ENCODE measurements around the gene PMP22.
A peak's percentile ranks its signal among the peaks of the same experiment; 100 is the strongest.
"Not testable (repeated sequence)": the region's sequence is repeated elsewhere in the genome, so short reads cannot be mapped to it uniquely, and the experiment has no call there.

The PMP22 gene

DNA sequence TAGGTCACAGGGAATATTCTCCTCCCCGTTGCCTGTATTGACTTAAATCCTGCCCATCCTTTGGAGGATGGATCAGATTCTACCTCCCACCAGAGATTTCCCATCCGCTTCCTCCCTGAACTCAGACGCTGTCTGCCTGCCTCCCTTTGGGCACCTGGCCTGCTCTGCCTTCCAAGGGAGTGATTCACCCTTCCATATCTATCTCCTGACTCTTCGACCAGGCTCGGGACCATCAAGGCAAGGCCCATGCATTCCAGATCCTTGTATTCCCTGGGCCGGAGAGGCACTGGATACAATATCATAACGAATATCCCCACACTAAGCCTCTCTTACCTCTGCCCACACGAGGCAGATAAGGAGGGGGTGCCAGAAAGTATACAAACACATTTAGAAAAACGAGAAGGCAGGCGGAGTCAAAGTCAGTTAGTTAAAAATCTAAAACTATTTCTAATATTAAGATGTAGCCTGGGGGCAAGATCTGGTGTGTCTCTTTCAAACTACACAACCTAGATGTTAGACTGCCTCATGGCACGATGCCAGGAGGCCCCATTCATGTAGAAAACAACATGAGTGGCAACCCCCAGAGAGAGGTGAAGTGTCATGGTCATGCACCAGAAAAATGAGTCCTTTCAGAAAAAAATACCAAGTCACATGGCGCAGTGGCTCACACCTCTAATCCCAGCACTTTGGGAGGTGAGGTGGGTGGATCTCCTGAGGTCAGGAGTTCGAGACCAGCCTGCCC is 9.2 kb downstream of the PMP22 start:
- DNase-seq (ENCODE audit: low spot score): no peak

DNA sequence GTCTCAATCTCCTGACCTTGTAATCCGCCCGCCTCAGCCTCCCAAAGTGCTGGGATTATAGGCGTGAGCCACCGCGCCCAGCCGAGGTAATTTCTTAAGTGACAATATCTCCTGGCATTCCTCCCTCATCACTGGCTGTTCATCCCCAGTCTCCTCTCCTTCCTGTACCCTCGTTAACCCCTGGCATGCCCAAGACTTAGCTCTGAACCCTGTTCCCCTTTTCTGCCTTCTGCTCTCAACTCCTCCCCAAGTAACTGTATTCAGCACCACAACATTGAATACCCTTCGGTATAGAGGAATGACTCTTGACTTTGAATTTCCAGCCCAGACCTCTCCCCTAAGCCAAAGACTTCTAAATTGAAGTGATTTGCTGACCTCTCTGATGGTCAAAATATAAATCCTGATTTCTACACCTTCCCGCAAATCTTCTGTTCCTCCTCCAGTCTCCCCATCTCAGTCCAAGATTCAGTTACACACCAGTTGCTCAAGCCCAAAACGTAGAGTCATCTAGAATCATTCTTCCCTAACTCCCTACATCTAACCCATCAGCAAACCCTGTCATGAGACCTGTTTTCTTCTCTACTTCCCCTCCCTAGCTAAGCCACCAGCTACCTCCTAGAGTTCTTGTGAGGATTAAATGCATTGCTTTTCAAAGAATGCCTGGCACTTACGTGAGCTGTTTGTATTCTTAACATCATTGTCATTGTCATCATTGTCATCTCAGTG is 14.8 kb downstream of the PMP22 start:
- DNase-seq (ENCODE audit: low spot score): no peak

DNA sequence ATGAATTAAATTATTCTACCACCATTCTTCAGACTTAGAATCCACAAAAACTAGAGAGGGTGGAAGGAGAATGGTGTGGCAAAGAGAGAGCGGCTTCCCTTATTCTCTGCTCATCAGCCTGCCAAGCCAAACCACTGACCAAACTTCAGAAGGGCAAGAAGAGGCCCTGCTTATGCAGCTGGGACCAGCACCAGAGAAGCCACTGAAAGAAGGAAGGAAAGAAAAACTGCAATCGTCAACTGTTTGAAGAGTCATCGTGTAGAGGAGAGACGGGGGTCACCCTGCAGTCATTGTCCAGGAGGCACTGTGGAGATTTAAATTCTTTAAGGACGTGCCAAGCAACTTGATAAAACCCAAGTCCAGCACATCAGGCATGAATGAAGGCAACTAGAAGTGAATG is 15.6 kb downstream of the PMP22 start:
- no peak for DNase-seq (ENCODE audit: low spot score)

DNA sequence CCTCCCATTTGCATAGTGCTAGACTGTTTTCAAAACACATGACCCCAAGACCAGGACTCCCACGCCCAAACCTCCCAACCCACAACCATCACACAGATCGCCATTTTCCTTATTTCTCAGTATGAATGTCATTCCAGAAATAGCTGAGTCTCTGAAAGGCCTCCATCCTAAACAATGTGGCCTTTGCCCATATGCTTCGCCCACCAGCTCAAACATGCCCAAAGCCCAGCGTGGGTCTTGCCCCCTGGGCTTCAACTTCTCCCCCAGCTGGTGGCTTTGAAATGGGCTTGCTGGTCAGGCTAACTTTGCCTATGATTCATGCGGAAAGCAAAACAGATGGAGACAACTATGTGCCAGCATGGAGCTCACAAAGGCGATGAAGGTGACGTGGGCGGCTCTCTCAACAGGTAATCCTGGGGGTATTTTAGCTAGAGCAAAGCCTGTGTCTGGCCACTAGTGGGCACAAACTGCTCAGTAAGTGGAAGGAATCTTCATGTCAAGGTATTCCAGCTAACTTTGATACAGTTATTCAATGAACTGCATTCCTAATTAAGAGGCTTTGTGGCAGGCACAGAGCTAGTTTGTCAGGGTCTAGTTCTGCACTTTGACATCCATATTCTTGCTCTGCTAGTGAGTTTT is 17.1 kb downstream of the PMP22 start:
- peak; percentile 70 for DNase-seq (ENCODE audit: low spot score)

DNA sequence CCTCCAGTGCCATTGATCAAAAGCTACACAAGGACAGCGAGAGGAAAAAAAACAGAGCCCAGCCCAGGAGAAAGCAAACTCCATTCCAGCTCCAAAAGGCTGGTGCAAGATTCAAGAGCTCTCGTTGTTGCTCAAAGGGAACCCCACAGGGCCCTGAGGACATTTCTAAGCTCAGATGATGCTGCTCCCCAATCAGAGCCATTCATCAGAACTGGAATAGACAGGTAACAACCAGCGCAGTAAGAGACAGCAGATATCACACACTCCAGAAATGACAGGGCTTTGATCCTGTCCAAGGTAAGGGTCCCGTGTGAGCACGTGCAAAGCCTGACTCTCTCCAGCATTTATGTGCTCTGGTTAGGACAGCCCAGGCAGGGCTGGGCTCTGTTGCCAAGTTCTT is 20.1 kb downstream of the PMP22 start:
- no peak for DNase-seq (ENCODE audit: low spot score)

DNA sequence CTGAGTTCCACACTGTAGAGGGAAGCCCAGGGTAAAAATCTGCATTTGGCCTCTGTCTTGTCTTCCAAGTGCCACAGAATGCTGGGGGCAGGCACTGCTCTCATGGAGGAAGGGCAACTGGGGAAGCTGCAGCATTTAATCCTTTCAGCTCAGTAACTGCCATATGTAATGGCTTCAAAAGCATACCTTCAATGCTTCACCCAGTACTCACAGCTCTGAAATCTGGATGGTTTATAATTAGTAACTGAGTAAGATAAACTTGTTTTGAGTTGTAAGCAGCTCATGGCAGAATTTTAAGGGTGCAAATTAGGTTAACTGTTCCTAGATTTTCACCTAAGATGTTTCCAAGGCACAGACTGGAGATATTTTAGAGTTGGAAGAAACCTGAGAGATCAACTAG is 24.5 kb downstream of the PMP22 start:
- no peak for DNase-seq (ENCODE audit: low spot score)

DNA sequence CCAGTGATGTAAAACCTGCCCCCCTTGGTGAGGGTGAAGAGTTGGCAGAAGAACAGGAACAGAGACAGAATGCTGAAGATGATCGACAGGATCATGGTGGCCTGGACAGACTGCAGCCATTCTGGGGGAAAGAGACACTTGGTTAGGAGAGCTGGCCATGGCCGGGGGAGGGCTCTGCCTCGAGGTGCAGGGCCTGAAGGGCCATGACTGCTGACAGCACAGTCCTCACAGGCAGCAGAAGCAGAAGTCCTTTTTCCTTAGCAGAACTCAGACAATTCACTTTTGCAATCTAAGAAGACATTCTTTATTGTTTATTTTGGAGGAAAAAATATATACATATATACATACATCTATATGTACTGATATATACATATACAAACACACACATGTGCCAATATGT is 25.6 kb downstream of the PMP22 start:
- no peak for DNase-seq (ENCODE audit: low spot score)

- DNase-seq (ENCODE audit: low spot score): no peak
These were observed 26.3 kb downstream of the PMP22 start for GRCh38 chr17:15238676-15239422.

DNA sequence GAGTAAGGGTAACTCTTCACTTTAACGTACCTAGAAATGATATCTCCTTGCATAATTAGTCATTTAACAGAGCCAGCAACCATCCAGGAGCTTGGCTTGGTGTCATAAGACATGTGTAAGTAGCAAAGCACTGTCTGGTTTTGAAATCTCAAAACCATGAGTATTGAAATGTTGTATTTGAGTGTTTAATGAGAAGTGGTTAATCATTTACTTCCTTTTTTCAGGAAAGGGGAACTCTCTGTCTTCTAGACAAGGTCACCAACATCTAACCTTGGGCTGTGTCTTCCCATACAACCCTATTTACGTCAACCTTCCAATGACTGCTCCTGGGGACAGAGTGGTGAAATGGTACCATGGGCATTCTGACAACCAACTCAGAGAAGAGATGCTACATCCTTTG is 27.1 kb downstream of the PMP22 start:
- DNase-seq (ENCODE audit: low spot score): no peak

DNA sequence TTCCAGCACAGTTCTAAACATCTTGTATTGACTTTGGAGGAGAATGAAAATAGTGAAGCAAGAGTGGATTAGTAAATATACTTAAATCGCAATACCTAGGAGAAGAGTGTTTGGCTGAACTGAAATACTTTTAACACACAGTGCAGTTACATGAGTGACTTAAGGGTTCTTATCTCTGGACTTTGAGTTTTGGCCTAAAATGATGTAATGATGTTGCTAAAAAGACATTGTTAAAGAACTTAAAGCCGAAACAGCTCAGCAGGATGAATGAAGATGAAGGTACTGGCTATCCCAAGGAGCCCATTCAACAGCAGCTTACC is 28.1 kb downstream of the PMP22 start:
- DNase-seq (ENCODE audit: low spot score): no peak

DNA sequence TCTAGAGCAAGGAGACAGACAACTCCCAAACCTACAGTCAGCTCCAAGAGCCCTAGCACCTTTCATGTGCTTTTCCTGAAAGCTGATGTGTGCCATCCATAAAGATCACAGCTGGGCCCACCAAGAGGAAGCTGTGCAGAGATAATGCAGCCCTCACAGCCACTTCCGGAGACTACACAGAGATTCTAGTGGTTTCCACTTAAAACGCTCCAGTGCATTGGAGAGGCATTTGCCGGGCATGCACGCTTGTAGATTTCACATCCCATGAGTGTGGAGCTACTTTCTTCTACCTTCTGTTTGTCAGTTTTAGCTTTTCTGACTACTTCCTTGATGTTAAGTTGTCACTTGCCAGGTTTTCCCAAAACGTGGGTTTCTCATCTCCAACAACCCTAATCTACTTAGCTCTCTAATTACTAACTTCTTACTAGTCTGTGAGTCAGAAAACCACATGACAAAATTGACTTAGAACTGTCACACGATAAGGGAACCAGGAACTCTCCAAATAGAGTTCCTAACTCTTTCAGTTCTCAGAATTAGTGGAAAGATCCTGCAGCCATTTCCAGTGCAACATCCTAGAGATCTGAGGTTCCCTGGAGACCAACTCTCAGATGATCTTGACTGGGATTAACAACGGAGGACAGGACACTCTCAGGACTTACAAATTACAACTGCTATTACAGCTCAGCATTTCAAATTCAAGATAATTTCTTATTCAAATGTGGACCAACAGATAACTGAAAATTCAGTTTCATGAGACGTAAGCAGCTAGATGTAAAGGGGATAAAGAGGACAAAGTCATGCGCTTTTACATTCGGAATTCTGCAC is 28.6 kb downstream of the PMP22 start:
- no peak for DNase-seq (ENCODE audit: low spot score)

DNA sequence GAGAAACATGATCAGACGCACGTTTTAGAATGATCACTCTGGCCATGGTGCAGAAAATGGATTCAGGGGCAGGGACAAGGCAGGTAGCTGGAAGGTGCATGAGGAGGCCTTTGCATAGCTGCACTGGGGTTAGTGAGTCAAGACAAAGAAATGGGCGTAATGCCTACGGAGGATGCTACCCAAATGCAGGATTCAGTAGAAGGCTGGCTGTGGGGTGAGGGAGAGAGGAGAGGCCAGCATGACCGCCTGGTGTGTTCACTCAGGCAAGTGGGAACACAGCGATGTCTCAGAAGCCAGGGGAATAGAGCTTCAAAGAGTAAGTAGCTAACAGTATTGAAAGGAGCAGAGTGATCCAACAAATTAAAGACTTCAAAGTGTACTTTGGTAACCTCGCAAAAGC is 31.2 kb downstream of the PMP22 start:
- no peak for DNase-seq (ENCODE audit: low spot score)

- peak; percentile 58 for DNase-seq (ENCODE audit: low spot score)
These were observed 31.9 kb downstream of the PMP22 start for GRCh38 chr17:15233022-15233805.

GRCh38 chr17:15232517-15232915 is 32.6 kb downstream of the PMP22 start:
- DNase-seq (ENCODE audit: low spot score): no peak

DNA sequence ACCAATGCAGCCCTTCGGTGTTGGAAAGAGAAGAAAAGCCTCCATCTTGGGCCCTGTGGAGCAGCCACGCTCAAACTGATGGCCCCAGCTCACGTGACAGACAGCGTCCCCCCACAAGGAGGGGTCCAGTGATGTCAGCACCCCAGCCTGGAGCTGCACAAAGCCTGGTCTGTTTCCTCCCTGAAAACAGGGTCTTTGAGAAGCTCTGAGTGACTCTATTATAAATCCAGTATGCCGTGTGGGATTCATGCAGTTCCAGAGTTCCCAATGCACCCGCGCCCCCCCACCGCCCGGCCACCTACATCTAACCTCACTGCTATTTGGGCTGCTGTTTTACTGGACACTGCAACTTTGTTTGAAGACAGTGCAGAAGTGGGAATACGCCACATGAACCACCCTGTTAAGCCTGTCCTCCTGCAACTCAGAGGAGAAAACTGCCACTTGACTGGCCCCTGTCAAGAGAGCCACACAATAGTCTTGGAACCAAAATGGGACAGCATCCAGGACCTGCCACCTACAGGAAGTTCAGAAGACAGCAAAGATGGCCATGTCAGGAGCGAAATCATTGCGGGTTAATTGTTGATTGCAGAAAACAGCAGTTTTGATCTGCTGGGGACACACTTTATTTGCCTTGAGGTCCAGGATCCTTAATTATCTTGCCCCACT is 33.1 kb downstream of the PMP22 start:
- no peak for DNase-seq (ENCODE audit: low spot score)

- no peak for DNase-seq (ENCODE audit: low spot score)
These were observed 34.3 kb downstream of the PMP22 start for GRCh38 chr17:15230866-15231265.

DNA sequence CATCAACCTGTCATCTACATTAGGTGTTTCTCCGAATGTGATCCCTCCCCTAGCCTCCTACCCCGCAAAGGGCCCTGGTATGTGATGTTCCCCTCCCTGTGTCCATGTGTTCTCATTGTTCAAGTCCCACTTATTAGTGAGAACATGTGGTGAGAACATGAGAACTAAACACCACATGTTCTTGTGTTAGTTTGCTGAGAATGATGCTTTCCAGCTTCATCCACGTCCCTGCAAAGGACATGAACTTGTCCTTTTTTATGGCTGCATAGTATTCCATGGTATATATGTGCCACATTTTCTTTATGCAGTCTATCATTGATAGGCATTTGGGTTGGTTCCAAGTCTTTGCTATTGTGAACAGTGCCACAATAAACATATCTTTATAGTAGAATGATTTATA is 43.3 kb downstream of the PMP22 start:
- not testable (repeated sequence) for DNase-seq (ENCODE audit: low spot score)

GRCh38 chr17:15220785-15221184 is 44.3 kb downstream of the PMP22 start:
- DNase-seq (ENCODE audit: low spot score): no peak

DNA sequence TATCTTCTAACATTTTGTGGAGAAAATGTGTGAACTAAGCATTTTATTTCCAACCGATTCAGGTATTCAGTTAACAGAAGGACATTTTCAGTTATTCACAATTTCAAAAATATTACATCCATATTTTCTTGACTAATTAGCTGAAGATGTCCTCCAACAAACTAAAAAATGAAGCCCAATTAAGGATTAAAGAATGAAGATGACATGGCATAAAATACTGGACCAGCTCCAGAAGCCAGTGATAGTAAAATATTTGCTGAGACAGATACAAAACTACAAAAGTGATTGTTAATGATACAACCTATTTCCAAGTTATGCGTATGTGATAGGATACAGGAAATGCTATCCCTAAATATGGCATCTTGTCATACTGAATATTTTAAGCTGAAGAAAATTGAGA is 48.6 kb downstream of the PMP22 start:
- DNase-seq (ENCODE audit: low spot score): no peak

- peak; percentile 35 for DNase-seq (ENCODE audit: low spot score)
These were observed 51.6 kb downstream of the PMP22 start for GRCh38 chr17:15213381-15214087.
